Lower leg skin (tissue), 4 donors: ENCODE data around the gene CBX2. TPM values are rescaled to one million over a fixed set of nuclear protein-coding genes. Genes with fewer than 3 reads are reported as not detected.

Experiments
- DNase-seq, 2 donors: peaks; one replicate each; pipeline ENCODE4 v3.0.0-alpha.2; 2019; ENCODE audit warnings: low spot score in 2 of 2
- H3K4me3 ChIP-seq: fragments of 200-600 bp; sonication (generic); 2 replicates; pipeline ENCODE4 v1.5.1; 2017; ENCODE audit warnings: mild to moderate bottlenecking, low read depth; ENCODE audit not compliant: poor library complexity, severe bottlenecking
- POLR2A ChIP-seq, 2 donors: fragments of 450-650 bp; IDR thresholded peaks; one replicate each; pipeline ENCODE4 v1.6.1; 2016 to 2017; ENCODE audit warnings: antibody characterized with exemption in 2 of 2, mild to moderate bottlenecking in 1 of 2, moderate library complexity in 1 of 2
- WGBS, 2 donors: methylation state at CpG; one replicate each; pipeline ENCODE4 v1.1.5; 2018; 5-methylcytosine and 5-hydroxymethylcytosine counted together
- intact Hi-C: fragments of 100-400 bp; cut with DNase I; formaldehyde crosslinking; loops from one replicate; pipeline ENCODE4 v1.15.0; 2023; ENCODE audit warnings: low total_unique reads
- total RNA-seq, 4 donors: library from RNA; depleted of rRNA; stranded (reverse); fragments of >200 nt; gene quantifications; one replicate each; pipeline ENCODE4 v1.1.0, GENCODE V29; 2016
- TF ChIP-seq, protein P1 (sequence below), 3 donors: fragments of 450-650 bp; IDR thresholded peaks; one replicate each; pipeline ENCODE4 v1.5.1; 2016; ENCODE audit warnings: antibody characterized with exemption in 3 of 3, mild to moderate bottlenecking in 3 of 3, moderate library complexity in 2 of 3

The CBX2 gene
- total RNA-seq, 4 donors from 2014 or later = 1.9 to 3.8 (median 3.1) TPM

DNA sequence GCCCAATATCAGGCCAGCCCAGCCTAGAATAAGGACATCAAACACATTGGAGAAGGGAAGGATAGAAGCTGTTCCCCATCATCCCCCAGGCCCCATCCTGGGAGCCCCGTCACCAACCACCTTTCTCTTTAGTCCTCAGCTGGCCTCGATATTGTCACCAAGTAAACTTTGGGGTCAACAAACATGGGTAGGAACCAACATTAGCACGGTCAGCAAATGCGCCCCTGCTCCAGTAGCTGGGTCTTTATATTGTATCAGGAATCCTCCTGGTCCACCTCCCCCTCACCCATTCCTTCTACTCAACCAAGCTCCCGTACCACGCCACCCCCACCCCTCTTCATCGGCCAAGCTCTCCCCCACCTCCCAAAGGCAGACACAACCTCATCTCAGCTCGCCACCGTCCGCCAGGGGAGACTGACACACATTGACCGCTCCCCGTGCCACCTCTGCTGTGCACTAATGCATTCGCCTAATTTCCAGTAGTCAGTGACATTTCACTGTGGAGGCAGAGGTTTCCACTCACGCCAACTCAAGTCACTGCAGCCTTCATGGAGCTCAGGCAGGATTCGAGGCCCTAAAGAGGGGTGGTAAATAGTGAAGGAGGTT, 20.7 kb upstream of the CBX2 start:
- intact Hi-C loops = no loop called here
- WGBS, 2 donors = 93 to 94% methylated on average over 15 of the region's 15 CpGs
- no peak for TF ChIP-seq POLR2A (IDR thresholded peaks at IDR 0.05)
- TF ChIP-seq, protein P1, sequence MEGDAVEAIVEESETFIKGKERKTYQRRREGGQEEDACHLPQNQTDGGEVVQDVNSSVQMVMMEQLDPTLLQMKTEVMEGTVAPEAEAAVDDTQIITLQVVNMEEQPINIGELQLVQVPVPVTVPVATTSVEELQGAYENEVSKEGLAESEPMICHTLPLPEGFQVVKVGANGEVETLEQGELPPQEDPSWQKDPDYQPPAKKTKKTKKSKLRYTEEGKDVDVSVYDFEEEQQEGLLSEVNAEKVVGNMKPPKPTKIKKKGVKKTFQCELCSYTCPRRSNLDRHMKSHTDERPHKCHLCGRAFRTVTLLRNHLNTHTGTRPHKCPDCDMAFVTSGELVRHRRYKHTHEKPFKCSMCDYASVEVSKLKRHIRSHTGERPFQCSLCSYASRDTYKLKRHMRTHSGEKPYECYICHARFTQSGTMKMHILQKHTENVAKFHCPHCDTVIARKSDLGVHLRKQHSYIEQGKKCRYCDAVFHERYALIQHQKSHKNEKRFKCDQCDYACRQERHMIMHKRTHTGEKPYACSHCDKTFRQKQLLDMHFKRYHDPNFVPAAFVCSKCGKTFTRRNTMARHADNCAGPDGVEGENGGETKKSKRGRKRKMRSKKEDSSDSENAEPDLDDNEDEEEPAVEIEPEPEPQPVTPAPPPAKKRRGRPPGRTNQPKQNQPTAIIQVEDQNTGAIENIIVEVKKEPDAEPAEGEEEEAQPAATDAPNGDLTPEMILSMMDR (IDR thresholded peaks at IDR 0.05) = no peak
- DNase-seq = no peak
- H3K4me3 ChIP-seq = no peak overlapping the region

DNA sequence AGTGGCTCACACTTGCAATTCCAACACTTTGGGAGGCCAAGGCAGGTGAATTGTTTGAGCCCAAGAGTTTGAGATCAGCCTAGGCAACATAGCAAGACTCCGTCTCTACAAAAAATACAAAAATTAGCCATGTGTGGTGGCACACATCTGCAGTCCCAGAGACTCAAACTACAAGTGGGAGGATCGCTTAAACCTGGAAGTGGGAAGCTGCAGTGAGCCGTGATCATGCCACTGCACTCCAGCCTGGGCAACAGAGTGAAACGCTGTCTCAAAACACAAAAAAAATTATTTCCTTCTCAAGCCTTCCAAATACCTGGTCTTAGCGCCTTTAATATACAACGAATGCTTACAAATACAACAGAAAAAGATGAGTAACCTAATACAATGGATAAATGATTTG, 19.7 kb upstream of the CBX2 start:
- 91 to 97% methylated on average over 6 of the region's 6 CpGs for WGBS, 2 donors
- intact Hi-C loops = no loop called here
- no peak for TF ChIP-seq POLR2A (IDR thresholded peaks at IDR 0.05)
- TF ChIP-seq, protein P1 (IDR thresholded peaks at IDR 0.05) = no peak

DNA sequence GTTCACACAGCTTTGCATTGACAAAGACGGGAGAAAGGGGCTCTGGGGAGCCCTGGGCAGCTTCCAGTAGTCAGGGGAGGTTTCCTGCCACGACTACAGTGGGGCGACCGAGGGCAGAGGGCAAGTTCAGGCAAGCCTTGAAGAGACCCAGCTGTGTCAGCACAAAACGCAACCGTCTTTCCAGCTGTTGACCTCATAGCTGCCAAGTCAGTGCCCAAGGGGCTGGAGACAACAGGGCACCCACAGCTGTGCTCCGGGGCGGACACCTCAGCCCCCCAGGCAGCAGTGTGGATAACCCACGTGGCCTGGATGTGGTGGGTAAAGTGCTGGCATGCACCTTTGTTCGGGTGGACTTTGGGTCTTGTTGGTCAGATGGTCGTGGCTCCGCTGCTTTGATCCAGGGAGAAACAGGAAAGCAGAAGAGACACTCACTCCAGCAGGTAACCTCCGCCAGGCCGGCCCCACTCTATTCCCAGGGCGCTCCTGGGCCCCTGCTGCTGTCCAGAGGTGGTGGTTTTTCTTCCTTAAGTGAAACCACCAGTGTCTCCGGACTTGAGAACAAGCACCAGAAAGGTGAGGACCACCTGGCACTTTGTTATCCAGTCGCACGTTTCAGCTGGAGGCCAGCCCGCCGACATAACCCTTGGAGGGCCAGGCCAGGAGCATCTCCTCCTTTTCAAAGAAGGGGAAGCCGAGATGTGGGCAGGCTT, 17.6 kb upstream of the CBX2 start:
- TF ChIP-seq POLR2A (IDR thresholded peaks at IDR 0.05) = no peak
- TF ChIP-seq, protein P1 (IDR thresholded peaks at IDR 0.05) = no peak
- WGBS, 2 donors = 68 to 74% methylated on average over 21 of the region's 21 CpGs
- intact Hi-C loops = no loop called here
- H3K4me3 ChIP-seq = no peak overlapping the region
- DNase-seq = no peak

More for the DNA sequence above, 19.7 kb upstream of the CBX2 start:
- DNase-seq = no peak
- no peak overlapping the region for H3K4me3 ChIP-seq

DNA sequence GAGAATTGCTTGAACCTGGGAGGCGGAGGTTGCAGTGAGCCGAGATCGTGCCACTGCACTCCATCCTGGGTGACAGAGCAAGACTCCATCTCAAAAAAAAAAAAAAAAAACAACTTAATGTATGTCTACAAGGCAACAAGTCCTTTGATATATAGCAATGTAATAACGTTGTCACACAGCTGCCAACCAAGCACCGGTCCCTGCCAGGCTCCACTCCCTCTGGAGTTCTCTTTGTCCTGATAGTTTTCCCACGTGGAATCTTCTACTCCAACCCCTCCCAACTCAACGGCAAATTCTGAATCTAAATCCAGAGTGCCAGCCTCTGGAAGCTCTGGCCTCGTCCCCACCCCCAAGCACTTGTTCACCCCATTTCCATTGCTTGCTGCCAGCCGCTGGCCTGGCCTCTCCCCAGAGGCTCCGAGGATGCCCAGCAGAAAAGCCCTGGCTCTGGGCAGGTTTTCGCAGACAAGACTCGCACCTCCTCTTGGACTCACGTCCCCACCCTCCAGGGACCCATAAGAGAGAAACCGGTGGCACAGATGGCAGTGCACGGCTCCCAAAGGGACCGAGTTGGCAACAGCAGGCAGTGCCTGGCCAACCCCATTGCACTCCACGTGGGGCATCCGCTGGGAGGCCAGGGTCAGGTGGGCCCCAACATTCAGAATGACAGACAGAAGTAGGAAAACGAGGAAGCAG, 15.9 kb upstream of the CBX2 start:
- TF ChIP-seq, protein P1 (IDR thresholded peaks at IDR 0.05) = no peak
- intact Hi-C loops = no loop called here
- H3K4me3 ChIP-seq = no peak overlapping the region
- DNase-seq = no peak
- 71 to 72% methylated on average over 19 of the region's 19 CpGs for WGBS, 2 donors

DNA sequence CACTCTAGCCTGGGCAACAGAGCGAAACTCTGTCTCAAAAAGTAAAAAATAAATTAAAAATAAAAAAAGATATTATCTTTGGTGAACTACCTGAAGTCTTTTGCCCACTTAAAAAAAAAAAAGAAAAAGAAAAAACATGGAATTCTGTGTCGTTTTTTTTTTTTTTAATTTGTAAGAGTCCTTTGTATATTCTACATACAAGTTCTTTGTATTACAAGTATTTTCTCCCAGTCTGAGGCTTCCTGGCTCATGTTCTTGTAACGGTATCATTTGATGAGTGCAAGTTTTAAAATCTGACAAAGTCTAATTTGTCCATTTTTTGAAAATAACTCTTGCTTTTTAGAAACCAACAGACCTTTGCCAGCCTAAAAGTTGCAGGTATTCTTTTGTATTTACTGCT, 12.2 kb upstream of the CBX2 start:
- TF ChIP-seq, protein P1 (IDR thresholded peaks at IDR 0.05) = no peak
- TF ChIP-seq POLR2A (IDR thresholded peaks at IDR 0.05) = no peak

More for the DNA sequence above, 12.2 kb upstream of the CBX2 start:
- no peak for DNase-seq
- H3K4me3 ChIP-seq = no peak overlapping the region
- intact Hi-C loops = no loop called here
- WGBS, 2 donors = 73 to 75% methylated on average over 3 of the region's 3 CpGs
